Measurements from ENCODE around the gene PDLIM1.

Gene PDLIM1

GRCh38 chr10:95306851-95307250 is 16.0 kb upstream of the PDLIM1 start:
- no peak for ATAC-seq

GRCh38 chr10:95306318-95306650 is 15.5 kb upstream of the PDLIM1 start:
- no peak for ATAC-seq
- TF ChIP-seq ZFP3 (CRISPR knock-in tag; IDR thresholded peaks at IDR 0.05) (no peak), ZC3H10 (CRISPR knock-in tag; IDR thresholded peaks at IDR 0.05) (no peak), TOX (CRISPR knock-in tag; IDR thresholded peaks at IDR 0.05; ENCODE audit: borderline replicate concordance) (no peak), CREB5 (CRISPR knock-in tag; IDR thresholded peaks at IDR 0.05; ENCODE audit: low read depth) (no peak), PATZ1 (CRISPR knock-in tag; IDR thresholded peaks at IDR 0.05; ENCODE audit: borderline replicate concordance) (no peak), ZNF70 (CRISPR knock-in tag; IDR thresholded peaks at IDR 0.05) (no peak), ZNF565 (CRISPR knock-in tag; conservative IDR thresholded peaks at IDR 0.05; ENCODE audit: low read depth) (no peak), ZNF8 (CRISPR knock-in tag; IDR thresholded peaks at IDR 0.05) (no peak), CSDC2 (CRISPR knock-in tag; IDR thresholded peaks at IDR 0.05) (no peak), RARB (CRISPR knock-in tag; IDR thresholded peaks at IDR 0.05) (no peak), ISL1 (CRISPR knock-in tag; IDR thresholded peaks at IDR 0.05) (no peak), POU6F1 (CRISPR knock-in tag; IDR thresholded peaks at IDR 0.05; ENCODE audit: borderline replicate concordance, low read depth) (no peak), SNAI2 (CRISPR knock-in tag; IDR thresholded peaks at IDR 0.05) (no peak), CSRNP3 (CRISPR knock-in tag; IDR thresholded peaks at IDR 0.05) (no peak), GLIS3 (CRISPR knock-in tag; IDR thresholded peaks at IDR 0.05) (no peak), TSHZ2 (CRISPR knock-in tag; IDR thresholded peaks at IDR 0.05) (no peak)

More at GRCh38 chr10:95306851-95307250, 16.0 kb upstream of the PDLIM1 start:
- TF ChIP-seq PATZ1 (CRISPR knock-in tag; IDR thresholded peaks at IDR 0.05; ENCODE audit: borderline replicate concordance) (no peak), CREB5 (CRISPR knock-in tag; IDR thresholded peaks at IDR 0.05; ENCODE audit: low read depth) (no peak), TOX (CRISPR knock-in tag; IDR thresholded peaks at IDR 0.05; ENCODE audit: borderline replicate concordance) (no peak), ZFP30 (CRISPR knock-in tag; IDR thresholded peaks at IDR 0.05) (no peak), BACH2 (CRISPR knock-in tag; IDR thresholded peaks at IDR 0.05; ENCODE audit: borderline replicate concordance) (no peak), RARB (CRISPR knock-in tag; IDR thresholded peaks at IDR 0.05) (no peak)
